ENCODE results near the gene PRDX3.

Gene PRDX3

GRCh38 chr10:119190954-119191785 is 12.6 kb upstream of the PRDX3 start:
- no peak overlapping the region for H4K91ac ChIP-seq (ENCODE audit: low read depth, low read length, poor library complexity)
- no peak overlapping the region for H4K8ac ChIP-seq (ENCODE audit: low read depth, low read length)
- no peak overlapping the region for H3K18ac ChIP-seq (ENCODE audit: low read length)
- WGBS, 2 donors (ENCODE audit: extremely low coverage in 2 of 2, insufficient read length in 2 of 2, insufficient replicate concordance in 1 of 2) = no CpG with 5 or more reads among the region's 5 CpGs
- no peak overlapping the region for H3K4ac ChIP-seq (ENCODE audit: low read length)
- no peak for DNase-seq (ENCODE audit: low spot score)
- H3K23ac ChIP-seq (ENCODE audit: low read depth, low read length, poor library complexity) = no peak overlapping the region
- H3K14ac ChIP-seq (ENCODE audit: low read length) = no peak overlapping the region
- no peak overlapping the region for H3K27ac ChIP-seq (replicated peaks; ENCODE audit: low read length)
- no peak overlapping the region for H2BK120ac ChIP-seq (ENCODE audit: low read depth, low read length)
- H2BK15ac ChIP-seq (ENCODE audit: low read length) = no peak overlapping the region
- H3K4me3 ChIP-seq (ENCODE audit: low read length in 2 of 2) = no peak overlapping the region
- H2BK12ac ChIP-seq (ENCODE audit: low read length) = no peak overlapping the region
- peaks cover 0 to 4% of the 10 kb centered on the region in 2 donors for H3K4me1 ChIP-seq (ENCODE audit: control insufficient read depth in 2 of 2, insufficient read depth in 1 of 2, low read depth in 1 of 2, low read length in 2 of 2)
- H2AK5ac ChIP-seq (ENCODE audit: low read depth, low read length) = no peak overlapping the region
- H3K36me3 ChIP-seq (replicated peaks in 1 of 2; ENCODE audit: control insufficient read depth in 2 of 2, insufficient read depth in 2 of 2, low read length in 2 of 2) = no peaks in the 10 kb centered on the region
- H3K79me1 ChIP-seq (ENCODE audit: low read depth, low read length) = no peaks in the 10 kb centered on the region
- H3K9me3 ChIP-seq (replicated peaks in 1 of 2; ENCODE audit: control insufficient read depth in 2 of 2, insufficient read depth in 1 of 2, low read depth in 1 of 2, low read length in 2 of 2) = no peaks in the 10 kb centered on the region
- no peak overlapping the region for H2AFZ ChIP-seq (ENCODE audit: low read length)
- H2BK5ac ChIP-seq (ENCODE audit: low read length) = no peak overlapping the region
- H3K4me2 ChIP-seq (ENCODE audit: insufficient read depth, low read length, poor library complexity, severe bottlenecking) = no peak overlapping the region
- peaks cover 0 to 10% (median 0%) of the 10 kb centered on the region in 3 experiments for H3K27me3 ChIP-seq (ENCODE audit: control insufficient read depth in 3 of 3, insufficient read depth in 3 of 3, low read depth in 1 of 3, low read length in 3 of 3)
- no peak overlapping the region for H3K9ac ChIP-seq (ENCODE audit: low read depth, low read length, poor library complexity)

GRCh38 chr10:119190353-119190752 is 11.7 kb upstream of the PRDX3 start:
- H3K23ac ChIP-seq (ENCODE audit: low read depth, low read length, poor library complexity) = no peak overlapping the region
- H3K79me1 ChIP-seq (ENCODE audit: low read depth, low read length) = no peaks in the 10 kb centered on the region
- H2AFZ ChIP-seq (ENCODE audit: low read length) = peak overlapping the region; percentile 24
- no peak overlapping the region for H3K18ac ChIP-seq (ENCODE audit: low read length)
- H3K27me3 ChIP-seq (ENCODE audit: control insufficient read depth in 3 of 3, insufficient read depth in 3 of 3, low read depth in 1 of 3, low read length in 3 of 3) = peaks cover 0 to 10% (median 0%) of the 10 kb centered on the region in 3 experiments
- H3K14ac ChIP-seq (ENCODE audit: low read length) = no peak overlapping the region
- no peak overlapping the region for H2BK5ac ChIP-seq (ENCODE audit: low read length)
- H3K4me2 ChIP-seq (ENCODE audit: insufficient read depth, low read length, poor library complexity, severe bottlenecking) = no peak overlapping the region
- no peak overlapping the region for H4K8ac ChIP-seq (ENCODE audit: low read depth, low read length)
- H3K27ac ChIP-seq (replicated peaks; ENCODE audit: low read length) = no peak overlapping the region
- H3K4me1 ChIP-seq (ENCODE audit: control insufficient read depth in 2 of 2, insufficient read depth in 1 of 2, low read depth in 1 of 2, low read length in 2 of 2) = peaks cover 0 to 4% of the 10 kb centered on the region in 2 donors
- no peak overlapping the region for H3K4ac ChIP-seq (ENCODE audit: low read length)
- no CpG with 5 or more reads among the region's 4 CpGs for WGBS, 2 donors (ENCODE audit: extremely low coverage in 2 of 2, insufficient read length in 2 of 2, insufficient replicate concordance in 1 of 2)
- DNase-seq (ENCODE audit: low spot score) = no peak
- H2BK15ac ChIP-seq (ENCODE audit: low read length) = no peak overlapping the region
- peak overlapping the region in 1 of 2 donors; percentile 26 for H3K4me3 ChIP-seq (ENCODE audit: low read length in 2 of 2)
- no peak overlapping the region for H2AK5ac ChIP-seq (ENCODE audit: low read depth, low read length)
- H2BK120ac ChIP-seq (ENCODE audit: low read depth, low read length) = no peak overlapping the region
- no peaks in the 10 kb centered on the region for H3K9me3 ChIP-seq (replicated peaks in 1 of 2; ENCODE audit: control insufficient read depth in 2 of 2, insufficient read depth in 1 of 2, low read depth in 1 of 2, low read length in 2 of 2)
- H3K9ac ChIP-seq (ENCODE audit: low read depth, low read length, poor library complexity) = no peak overlapping the region
- no peaks in the 10 kb centered on the region for H3K36me3 ChIP-seq (replicated peaks in 1 of 2; ENCODE audit: control insufficient read depth in 2 of 2, insufficient read depth in 2 of 2, low read length in 2 of 2)
- no peak overlapping the region for H2BK12ac ChIP-seq (ENCODE audit: low read length)
- no peak overlapping the region for H4K91ac ChIP-seq (ENCODE audit: low read depth, low read length, poor library complexity)

DNA sequence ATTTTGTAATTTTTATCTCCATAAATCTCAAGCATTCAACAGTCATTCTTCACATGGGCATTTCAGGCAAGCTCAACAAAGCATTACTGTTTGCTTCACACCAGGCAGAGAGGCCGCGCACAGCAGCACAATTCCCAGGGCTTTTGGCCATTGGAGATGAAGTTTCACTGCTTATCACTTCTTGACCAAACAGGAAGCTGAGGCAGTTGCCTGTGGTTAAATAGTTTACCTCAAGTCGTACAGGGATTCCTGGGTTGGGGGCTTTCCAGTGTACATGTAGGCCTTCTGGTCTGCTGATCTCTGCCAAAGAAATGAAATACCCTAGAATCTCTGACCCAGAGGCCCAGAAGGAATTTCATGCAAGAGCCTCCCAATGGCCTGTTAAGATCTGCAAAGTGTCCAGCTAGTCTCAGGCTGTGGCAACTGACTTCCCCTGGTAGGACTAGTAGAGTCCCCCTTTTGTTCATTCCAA is 11.2 kb upstream of the PRDX3 start:
- H3K79me1 ChIP-seq (ENCODE audit: low read depth, low read length) = no peaks in the 10 kb centered on the region
- peak overlapping the region; percentile 24 for H2AFZ ChIP-seq (ENCODE audit: low read length)
- H3K9ac ChIP-seq (ENCODE audit: low read depth, low read length, poor library complexity) = no peak overlapping the region
- H2BK5ac ChIP-seq (ENCODE audit: low read length) = no peak overlapping the region
- WGBS, 2 donors (ENCODE audit: extremely low coverage in 2 of 2, insufficient read length in 2 of 2, insufficient replicate concordance in 1 of 2) = no CpG with 5 or more reads among the region's 3 CpGs
- no peak overlapping the region for H3K4me2 ChIP-seq (ENCODE audit: insufficient read depth, low read length, poor library complexity, severe bottlenecking)
- no peak overlapping the region for H2BK120ac ChIP-seq (ENCODE audit: low read depth, low read length)
- no peak overlapping the region for H2AK5ac ChIP-seq (ENCODE audit: low read depth, low read length)
- H3K4me3 ChIP-seq (ENCODE audit: low read length in 2 of 2) = no peak overlapping the region
- H3K23ac ChIP-seq (ENCODE audit: low read depth, low read length, poor library complexity) = no peak overlapping the region
- H3K14ac ChIP-seq (ENCODE audit: low read length) = no peak overlapping the region
- H2BK15ac ChIP-seq (ENCODE audit: low read length) = no peak overlapping the region
- H3K9me3 ChIP-seq (replicated peaks in 1 of 2; ENCODE audit: control insufficient read depth in 2 of 2, insufficient read depth in 1 of 2, low read depth in 1 of 2, low read length in 2 of 2) = no peaks in the 10 kb centered on the region
- H4K8ac ChIP-seq (ENCODE audit: low read depth, low read length) = no peak overlapping the region
- H2BK12ac ChIP-seq (ENCODE audit: low read length) = no peak overlapping the region
- H4K91ac ChIP-seq (ENCODE audit: low read depth, low read length, poor library complexity) = no peak overlapping the region
- H3K4me1 ChIP-seq (ENCODE audit: control insufficient read depth in 2 of 2, insufficient read depth in 1 of 2, low read depth in 1 of 2, low read length in 2 of 2) = peaks cover 0 to 4% of the 10 kb centered on the region in 2 donors
- no peak overlapping the region for H3K4ac ChIP-seq (ENCODE audit: low read length)
- no peak for DNase-seq (ENCODE audit: low spot score)
- H3K18ac ChIP-seq (ENCODE audit: low read length) = no peak overlapping the region
- no peak overlapping the region for H3K27ac ChIP-seq (replicated peaks; ENCODE audit: low read length)
- H3K36me3 ChIP-seq (replicated peaks in 1 of 2; ENCODE audit: control insufficient read depth in 2 of 2, insufficient read depth in 2 of 2, low read length in 2 of 2) = no peaks in the 10 kb centered on the region
- peaks cover 0 to 10% (median 0%) of the 10 kb centered on the region in 3 experiments for H3K27me3 ChIP-seq (ENCODE audit: control insufficient read depth in 3 of 3, insufficient read depth in 3 of 3, low read depth in 1 of 3, low read length in 3 of 3)

GRCh38 chr10:119183664-119184412 is 5.2 kb upstream of the PRDX3 start:
- no peak overlapping the region for H2BK15ac ChIP-seq (ENCODE audit: low read length)
- H3K9me3 ChIP-seq (replicated peaks in 1 of 2; ENCODE audit: control insufficient read depth in 2 of 2, insufficient read depth in 1 of 2, low read depth in 1 of 2, low read length in 2 of 2) = no peaks in the 10 kb centered on the region
- WGBS, 2 donors (ENCODE audit: extremely low coverage in 2 of 2, insufficient read length in 2 of 2, insufficient replicate concordance in 1 of 2) = no CpG with 5 or more reads among the region's 9 CpGs
- no peak overlapping the region for H2BK120ac ChIP-seq (ENCODE audit: low read depth, low read length)
- no peak overlapping the region for H2BK5ac ChIP-seq (ENCODE audit: low read length)
- no peak overlapping the region for H2BK12ac ChIP-seq (ENCODE audit: low read length)
- no peak overlapping the region for H3K4ac ChIP-seq (ENCODE audit: low read length)
- H3K27me3 ChIP-seq (ENCODE audit: control insufficient read depth in 3 of 3, insufficient read depth in 3 of 3, low read depth in 1 of 3, low read length in 3 of 3) = no peaks in the 10 kb centered on the region
- H3K9ac ChIP-seq (ENCODE audit: low read depth, low read length, poor library complexity) = no peak overlapping the region
- no peak overlapping the region for H3K14ac ChIP-seq (ENCODE audit: low read length)
- no peak overlapping the region for H3K23ac ChIP-seq (ENCODE audit: low read depth, low read length, poor library complexity)
- H3K27ac ChIP-seq (replicated peaks; ENCODE audit: low read length) = no peak overlapping the region
- no peak overlapping the region for H2AFZ ChIP-seq (ENCODE audit: low read length)
- DNase-seq (ENCODE audit: low spot score) = no peak
- H3K79me1 ChIP-seq (ENCODE audit: low read depth, low read length) = no peaks in the 10 kb centered on the region
- H4K8ac ChIP-seq (ENCODE audit: low read depth, low read length) = no peak overlapping the region
- H3K4me1 ChIP-seq (ENCODE audit: control insufficient read depth in 2 of 2, insufficient read depth in 1 of 2, low read depth in 1 of 2, low read length in 2 of 2) = peaks cover 2 to 4% of the 10 kb centered on the region in 2 donors
- no peak overlapping the region for H3K4me2 ChIP-seq (ENCODE audit: insufficient read depth, low read length, poor library complexity, severe bottlenecking)
- no peak overlapping the region for H4K91ac ChIP-seq (ENCODE audit: low read depth, low read length, poor library complexity)
- no peak overlapping the region for H3K18ac ChIP-seq (ENCODE audit: low read length)
- H3K36me3 ChIP-seq (replicated peaks in 1 of 2; ENCODE audit: control insufficient read depth in 2 of 2, insufficient read depth in 2 of 2, low read length in 2 of 2) = no peaks in the 10 kb centered on the region
- H2AK5ac ChIP-seq (ENCODE audit: low read depth, low read length) = no peak overlapping the region
- H3K4me3 ChIP-seq (ENCODE audit: low read length in 2 of 2) = no peak overlapping the region

Measured in neuronal stem cell (in vitro differentiated cells).